HG03039 (cell line): ENCODE measurements around the gene TNFAIP1.
"Not testable (repeated sequence)": the region's sequence is repeated elsewhere in the genome, so short reads cannot be mapped to it uniquely, and the experiment has no call there.

Experiments used
- ATAC-seq: cut with Tn5 transposase; IDR thresholded peaks from one replicate; pipeline ENCODE4 v1.9.1; 2021; ENCODE audit warnings: mild to moderate bottlenecking, moderate library complexity; ENCODE audit not compliant: unreplicated experiment

The TNFAIP1 gene

GRCh38 chr17:28324781-28325180 lies 10.8 kb upstream of the TNFAIP1 start:
- ATAC-seq, result no peak

DNA sequence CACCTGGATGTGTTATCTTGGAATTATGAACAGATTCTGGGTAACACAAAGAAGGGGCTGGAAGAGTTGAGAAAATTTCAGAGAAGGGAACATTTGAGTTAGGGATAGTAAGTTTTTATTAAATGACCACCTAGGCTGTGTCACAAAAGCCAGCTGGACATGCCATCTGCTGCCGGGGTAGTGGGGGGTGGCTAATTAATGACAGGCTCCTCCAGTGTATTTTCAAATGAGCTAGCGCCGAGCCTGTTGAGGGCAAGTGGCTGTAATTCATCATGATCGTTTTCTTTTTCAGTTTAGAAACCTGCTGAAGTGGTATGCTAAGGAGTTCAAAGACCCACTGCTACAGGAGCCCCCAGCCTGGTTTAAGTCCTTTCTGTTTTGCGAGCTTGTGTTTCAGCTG lies 10.3 kb upstream of the TNFAIP1 start:
- ATAC-seq, result no peak

DNA sequence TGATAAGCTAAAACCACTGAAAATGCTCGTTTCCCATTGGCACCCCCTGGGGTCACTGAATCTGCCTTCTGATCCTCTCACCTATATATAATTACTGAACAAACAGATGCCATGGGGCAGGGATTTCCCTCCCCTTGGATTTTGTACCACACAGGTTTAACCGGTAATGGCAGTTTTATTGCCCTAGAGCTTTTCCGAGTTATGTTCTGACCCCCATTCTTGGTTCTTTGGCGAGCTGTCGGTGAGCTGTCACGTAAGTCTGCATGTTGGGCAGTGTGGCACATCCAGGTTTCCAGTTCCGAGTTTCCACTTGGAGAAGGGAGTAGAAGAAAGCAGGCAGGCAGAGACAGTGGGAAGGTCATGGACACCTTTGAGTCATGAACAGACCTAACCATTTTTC lies 9.4 kb upstream of the TNFAIP1 start:
- ATAC-seq, result no peak

DNA sequence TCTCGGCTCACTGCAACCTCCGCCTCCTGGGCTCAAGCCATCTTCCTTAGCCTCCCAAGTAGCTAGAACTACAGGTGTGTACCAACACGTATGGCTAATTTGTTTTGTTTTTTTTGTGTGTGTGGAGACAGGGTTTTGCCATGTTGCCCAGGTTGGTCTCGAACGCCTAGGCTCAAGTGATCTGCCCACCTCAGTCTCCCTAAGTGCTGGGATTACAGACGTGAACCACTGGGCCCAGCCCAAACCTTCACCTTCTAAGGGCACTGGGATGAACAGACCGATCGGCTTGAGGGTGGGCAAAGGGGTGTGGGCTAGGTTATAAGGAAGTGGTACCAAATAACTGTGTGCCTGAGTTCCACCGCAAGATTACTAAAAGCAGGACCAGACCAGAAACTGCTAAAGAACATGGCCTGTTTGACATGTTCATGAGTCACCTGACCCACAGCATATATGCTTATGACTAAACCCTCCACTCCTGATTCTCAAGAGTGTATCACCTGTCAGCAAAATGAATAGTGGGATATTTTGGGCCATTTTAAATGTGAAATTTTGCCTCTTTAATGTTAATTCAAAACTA lies 8.4 kb upstream of the TNFAIP1 start:
- peak; percentile 56 for ATAC-seq

GRCh38 chr17:28327709-28328108 lies 7.9 kb upstream of the TNFAIP1 start:
- no peak for ATAC-seq

GRCh38 chr17:28328325-28328724 lies 7.2 kb upstream of the TNFAIP1 start:
- ATAC-seq, result no peak

GRCh38 chr17:28330671-28331070 lies 4.9 kb upstream of the TNFAIP1 start:
- no peak for ATAC-seq

GRCh38 chr17:28331891-28332420 lies 3.6 kb upstream of the TNFAIP1 start:
- ATAC-seq, result no peak

- no peak for ATAC-seq
Observed at GRCh38 chr17:28333083-28333746, 2.3 kb upstream of the TNFAIP1 start.

DNA sequence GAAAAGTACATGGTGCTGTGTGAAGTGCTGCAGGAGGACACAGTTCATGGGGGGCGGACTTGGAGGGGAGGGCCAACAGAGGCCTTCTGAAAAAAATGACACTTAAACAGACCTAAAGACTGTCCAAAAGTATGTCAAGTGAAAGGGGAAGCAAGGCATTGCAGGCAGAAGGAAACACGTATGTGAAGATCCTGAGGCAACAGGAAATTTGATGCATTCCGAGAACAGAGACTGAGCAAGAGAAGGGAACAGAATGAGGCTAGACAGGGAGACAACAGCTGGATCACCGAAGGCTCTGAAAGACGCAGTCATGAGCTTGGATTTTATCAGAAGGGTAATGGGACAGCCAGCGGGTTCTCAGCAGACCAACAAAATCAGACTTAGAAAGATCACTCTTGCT lies 1.4 kb upstream of the TNFAIP1 start:
- ATAC-seq, result no peak

GRCh38 chr17:28334666-28335200 lies 828 bp upstream of the TNFAIP1 start:
- ATAC-seq, result no peak

DNA sequence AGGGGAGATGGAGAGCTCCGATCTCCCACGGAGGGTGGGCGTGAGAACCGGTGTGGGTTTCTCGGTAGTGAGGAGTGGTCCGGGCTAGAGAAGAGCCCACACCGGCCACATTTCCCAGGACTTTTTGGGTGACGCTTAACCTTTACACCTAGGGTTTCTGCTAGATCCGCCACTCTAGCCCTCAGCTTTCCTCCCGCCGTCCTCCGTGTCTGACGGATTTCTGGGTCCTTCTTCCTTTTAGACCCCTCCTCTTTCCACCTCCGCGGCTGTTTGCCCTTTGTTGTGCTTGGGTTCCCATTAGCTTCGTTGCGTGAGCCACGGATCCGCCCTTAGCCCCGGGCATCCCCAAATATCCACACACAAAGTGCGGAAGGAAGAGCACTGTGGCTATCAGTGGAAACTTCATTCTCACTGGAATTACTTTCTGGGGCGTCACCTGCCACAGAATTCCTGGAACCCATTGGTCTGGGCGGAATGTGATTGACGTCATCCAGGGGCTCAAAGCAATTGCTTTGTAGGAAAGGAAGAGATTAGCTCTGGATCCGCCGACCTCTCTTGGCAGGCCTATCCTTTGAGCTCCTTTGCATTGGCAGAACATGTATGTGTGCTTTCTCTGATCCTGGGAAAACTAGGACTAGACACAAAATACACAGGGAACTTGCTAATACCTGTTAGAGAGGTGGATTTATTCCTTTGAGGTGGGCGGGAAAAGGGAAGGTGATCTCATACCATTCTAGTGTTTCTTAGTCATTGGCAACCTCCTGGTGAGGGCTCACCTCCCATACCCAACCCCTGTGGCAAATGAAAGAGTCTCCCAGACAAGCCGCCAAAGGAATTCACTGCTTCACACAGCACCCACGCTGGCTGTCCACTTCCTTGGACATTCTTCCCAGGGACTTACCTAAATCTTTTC lies 654 bp downstream of the TNFAIP1 start:
- ATAC-seq, result no peak

DNA sequence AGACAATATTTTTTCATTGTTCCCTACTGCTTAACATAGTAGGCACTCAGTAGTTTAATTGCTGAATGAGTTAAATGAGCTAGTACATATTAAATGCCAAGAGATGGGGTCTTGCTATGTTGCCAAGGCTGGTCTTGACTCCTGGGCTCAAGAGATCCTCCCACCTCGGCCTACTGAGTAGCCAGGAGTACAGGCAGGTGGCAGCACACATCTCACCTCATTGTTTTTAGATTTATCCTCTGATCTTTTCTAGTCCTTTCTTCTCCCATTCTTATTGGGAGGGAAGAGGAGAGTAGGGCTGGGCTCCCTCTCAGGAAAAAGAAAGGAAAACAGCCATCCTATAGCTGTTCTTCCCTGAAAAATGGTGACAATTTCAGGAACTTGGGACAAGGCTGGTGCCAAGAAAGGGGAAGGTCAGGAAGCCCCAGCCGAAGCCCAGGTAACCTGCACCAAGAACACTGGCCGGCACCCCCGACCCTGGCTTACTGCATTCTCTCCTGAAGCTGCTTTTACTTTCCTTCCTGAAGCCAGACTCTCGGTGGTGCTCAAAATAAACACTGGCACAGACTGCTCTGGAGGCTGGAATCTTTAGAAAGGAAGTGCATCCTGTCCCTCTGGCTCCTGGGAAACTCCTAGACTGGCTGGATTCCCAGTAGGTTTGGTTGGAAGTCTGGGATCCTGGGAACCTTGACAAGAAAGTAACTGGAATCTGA lies 2.7 kb downstream of the TNFAIP1 start:
- no peak for ATAC-seq

DNA sequence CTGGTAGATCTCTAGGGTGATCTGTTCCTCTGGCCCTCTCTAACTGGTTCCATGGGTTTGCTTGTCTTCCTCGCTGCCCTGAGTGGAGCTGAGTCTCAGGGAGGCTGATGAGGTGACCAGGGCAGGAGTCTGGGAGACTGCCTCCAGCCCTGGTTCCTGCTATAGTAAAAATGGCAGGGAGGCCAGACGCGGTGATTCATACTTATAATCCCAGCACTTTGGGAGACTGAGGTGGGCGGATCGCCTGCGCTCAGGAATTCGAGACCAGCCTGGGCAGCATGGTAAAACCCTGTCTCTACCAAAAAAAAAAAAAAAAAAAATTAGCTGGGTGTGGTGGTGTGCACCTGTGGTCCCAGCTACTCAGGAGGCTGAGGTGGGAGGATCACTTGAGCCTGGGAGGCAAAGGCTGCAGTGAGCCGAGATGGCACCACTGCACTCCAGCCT lies 3.2 kb downstream of the TNFAIP1 start:
- ATAC-seq, result not testable (repeated sequence)

- ATAC-seq, result no peak
Observed at GRCh38 chr17:28339431-28339830, 3.9 kb downstream of the TNFAIP1 start.

- no peak for ATAC-seq
Observed at GRCh38 chr17:28340374-28340773, 4.8 kb downstream of the TNFAIP1 start.

DNA sequence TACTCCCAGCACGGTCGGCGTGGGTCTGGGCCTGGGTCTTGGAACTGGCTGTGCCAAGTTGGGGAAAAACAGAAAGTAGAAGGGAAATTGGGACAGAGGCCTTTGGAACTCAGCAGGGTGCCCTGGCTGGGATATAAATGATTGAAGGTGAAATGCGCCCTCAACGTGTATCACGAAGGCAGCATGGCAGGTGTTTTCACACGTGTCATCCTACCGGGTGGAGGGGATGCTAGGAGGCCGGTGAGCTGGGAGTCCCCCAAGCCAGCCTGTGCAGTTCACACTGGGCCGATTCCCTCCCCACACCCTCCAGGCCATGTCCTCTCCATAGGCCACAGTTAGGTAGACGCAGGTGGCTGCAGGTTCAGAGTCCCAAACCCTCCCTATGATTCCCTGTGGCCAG lies 6.0 kb downstream of the TNFAIP1 start:
- ATAC-seq, result no peak

DNA sequence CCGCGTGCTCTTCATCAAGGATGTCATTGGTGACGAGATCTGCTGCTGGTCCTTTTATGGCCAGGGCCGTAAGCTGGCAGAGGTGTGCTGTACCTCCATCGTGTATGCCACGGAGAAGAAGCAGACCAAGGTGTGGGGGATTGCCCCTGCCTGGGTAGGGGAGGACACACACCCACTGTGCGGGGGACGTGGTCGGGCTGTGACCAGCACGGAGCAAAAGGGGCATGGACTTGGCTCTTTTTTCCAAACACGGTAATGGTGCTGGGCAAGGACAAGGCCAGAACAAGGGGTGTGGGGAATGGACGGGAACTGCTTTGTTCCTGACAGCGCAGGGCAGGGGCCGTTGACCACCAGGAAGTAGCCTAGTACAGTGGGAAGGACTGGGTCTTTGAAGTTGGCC lies 6.8 kb downstream of the TNFAIP1 start:
- no peak for ATAC-seq

DNA sequence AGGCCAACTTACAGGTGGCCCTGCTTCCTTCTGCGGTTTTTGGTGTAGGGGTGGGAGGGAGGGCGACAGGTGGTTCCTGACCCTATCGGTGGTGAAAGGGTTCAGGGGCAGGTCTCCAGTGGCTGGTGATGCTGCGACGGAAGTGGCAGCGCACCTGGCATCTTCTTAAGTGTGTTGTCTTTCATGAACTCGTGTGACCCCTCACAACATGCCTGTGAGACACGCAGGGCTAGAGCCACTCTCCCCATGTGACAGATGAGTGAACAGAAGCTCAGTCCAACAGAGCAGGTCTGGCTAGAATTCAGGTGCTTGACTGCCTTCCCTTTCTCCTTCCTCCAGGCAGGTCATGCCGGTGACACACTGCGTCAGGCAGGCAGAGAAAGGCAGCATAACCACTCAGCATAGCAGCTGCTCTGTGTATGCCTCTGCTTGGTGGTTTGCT lies 8.0 kb downstream of the TNFAIP1 start:
- ATAC-seq, result no peak

DNA sequence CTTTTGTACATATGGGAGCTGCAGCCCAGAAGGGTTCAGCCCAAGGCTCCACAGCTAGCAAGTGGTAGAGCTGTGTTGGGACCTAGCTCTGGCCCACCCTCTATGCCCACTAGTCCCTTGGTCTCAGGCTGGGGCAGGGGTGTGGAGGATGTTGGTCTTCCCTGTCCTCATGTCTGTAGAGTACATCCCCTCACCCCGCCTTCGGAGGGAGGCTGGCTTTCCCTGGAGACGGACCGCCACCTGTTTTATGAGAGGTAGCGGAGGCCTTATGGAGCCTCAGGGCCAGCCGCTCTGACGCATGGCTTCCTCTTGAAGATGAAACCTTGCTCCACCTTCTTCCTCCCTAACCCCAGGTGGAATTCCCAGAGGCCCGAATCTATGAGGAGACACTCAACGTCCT lies 8.4 kb downstream of the TNFAIP1 start:
- no peak for ATAC-seq

DNA sequence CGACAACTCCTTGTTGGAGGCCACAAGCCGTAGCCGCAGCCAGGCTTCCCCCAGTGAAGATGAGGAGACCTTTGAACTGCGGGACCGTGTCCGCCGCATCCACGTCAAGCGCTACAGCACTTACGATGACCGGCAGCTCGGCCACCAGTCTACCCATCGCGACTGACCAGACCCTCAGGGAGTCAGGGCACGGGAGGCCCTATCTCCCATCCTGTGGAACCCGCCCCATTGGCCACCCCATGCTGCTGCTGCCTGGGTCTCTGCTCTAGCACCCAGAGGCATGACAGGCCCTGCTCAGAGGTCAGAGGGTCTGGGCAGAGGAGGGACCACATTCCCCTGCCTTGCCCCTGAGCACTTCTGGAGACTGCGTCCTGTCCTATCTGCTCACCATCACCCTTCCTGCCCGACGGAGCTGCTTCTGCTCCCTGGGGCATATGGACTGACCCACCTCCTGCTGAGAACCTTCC lies 8.9 kb downstream of the TNFAIP1 start:
- ATAC-seq, result no peak
